NCI-H1694 (cell line): ENCODE data around the gene KIF18A.
"Not testable (repeated sequence)": the region's sequence is repeated elsewhere in the genome, so short reads cannot be mapped to it uniquely, and the experiment has no call there.

Experiments
- DNase-seq: peaks from one replicate; lab custom pipeline; 2025; lab: John Stamatoyannopoulos, UW

Gene KIF18A

GRCh38 chr11:28107750-28108618 lies at the start of gene KIF18A, which contains the start of gene METTL15:
TSS of gene KIF18A (minus strand) at chr11:28108156. CDS start at chr11:28097947, 10,209 bp downstream.
TSS of gene METTL15 (plus strand) at chr11:28108388. CDS start at chr11:28113335, 4,947 bp downstream.
- peak; percentile 79 for DNase-seq

GRCh38 chr11:28153586-28153985 lies 45.6 kb upstream of the KIF18A start:
- no peak for DNase-seq

- no peak for DNase-seq
These were observed 44.8 kb upstream of the KIF18A start for GRCh38 chr11:28152743-28153142.

GRCh38 chr11:28146123-28146751 lies 38.3 kb upstream of the KIF18A start:
- DNase-seq = no peak

GRCh38 chr11:28144808-28145207 lies 36.9 kb upstream of the KIF18A start:
- DNase-seq = no peak

GRCh38 chr11:28142724-28143123 lies 34.8 kb upstream of the KIF18A start:
- no peak for DNase-seq

GRCh38 chr11:28140689-28141455 lies 32.9 kb upstream of the KIF18A start:
- no peak for DNase-seq

GRCh38 chr11:28139841-28140415 lies 32.0 kb upstream of the KIF18A start:
- no peak for DNase-seq

GRCh38 chr11:28137832-28138231 lies 29.9 kb upstream of the KIF18A start:
- DNase-seq = no peak

- DNase-seq = no peak
These were observed 29.4 kb upstream of the KIF18A start for GRCh38 chr11:28137366-28137765.

- DNase-seq = not testable (repeated sequence)
These were observed 28.2 kb upstream of the KIF18A start for GRCh38 chr11:28136157-28136556.

GRCh38 chr11:28133146-28133545 lies 25.2 kb upstream of the KIF18A start:
- no peak for DNase-seq

- DNase-seq = no peak
These were observed 24.6 kb upstream of the KIF18A start for GRCh38 chr11:28132548-28132947.

GRCh38 chr11:28123151-28123581 lies 15.2 kb upstream of the KIF18A start:
- DNase-seq = no peak

GRCh38 chr11:28117712-28118111 lies 9.8 kb upstream of the KIF18A start:
- no peak for DNase-seq

- no peak for DNase-seq
These were observed 6.8 kb upstream of the KIF18A start for GRCh38 chr11:28114731-28115130.

GRCh38 chr11:28114116-28114515 lies 6.2 kb upstream of the KIF18A start:
- DNase-seq = no peak

- no peak for DNase-seq
These were observed 2.9 kb upstream of the KIF18A start for GRCh38 chr11:28110821-28111200.

- DNase-seq = peak; percentile 10
These were observed 2.3 kb upstream of the KIF18A start for GRCh38 chr11:28110108-28110820.

- DNase-seq = no peak
These were observed 1.0 kb upstream of the KIF18A start for GRCh38 chr11:28108958-28109357.

GRCh38 chr11:28107191-28107749 lies 686 bp downstream of the KIF18A start:
- no peak for DNase-seq
